Measurements from ENCODE around the gene TRPM3. TPM values are rescaled to one million over a fixed set of nuclear protein-coding genes. Genes with fewer than 3 reads are reported as not detected.

Gene TRPM3
- total and polyA plus RNA-seq, 2 of the 8 experiments (the other 6 are each of a cell fraction or from before 2014, with no cell fraction given): 2.4 to 10.9 TPM

GRCh38 chr9:70492319-70492777 is 629.1 kb downstream of the TRPM3 start:
- Histone ChIP-seq H3K23ac (ENCODE audit: insufficient read length) (no peak overlapping the region), H2BK20ac (ENCODE audit: low read length) (no peak overlapping the region), H2AK5ac (ENCODE audit: low read depth, low read length) (no peak overlapping the region), H3K56ac (replicated peaks; ENCODE audit: insufficient read length, low read depth, low read length) (no peak overlapping the region), H2AFZ (ENCODE audit: low read length) (no peak overlapping the region; the same call in 1 of the 2 replicates), H4K8ac (ENCODE audit: extremely low read depth, insufficient read depth, low read length) (no peak overlapping the region), H3K9ac (replicated peaks in 1 of 4; ENCODE audit: extremely low read depth in 1 of 4, low read depth in 3 of 4, low read length in 3 of 4) (no peak overlapping the region), H4K91ac (replicated peaks; ENCODE audit: insufficient read length, low read length) (no peak overlapping the region), H3K18ac (ENCODE audit: extremely low read depth, low read length) (no peak overlapping the region), H2BK5ac (ENCODE audit: low read depth, low read length) (no peak overlapping the region), H2BK12ac (ENCODE audit: low read depth, low read length) (no peak overlapping the region), H3K4me3 (ENCODE audit: extremely low read depth in 1 of 4, insufficient read depth in 2 of 4, low read depth in 3 of 4, low read length in 4 of 4) (no peak overlapping the region), H2BK15ac (ENCODE audit: low read length) (no peak overlapping the region), H4K20me1 (replicated peaks in 1 of 2; ENCODE audit: control insufficient read depth in 1 of 2, insufficient read depth in 2 of 2, low read length in 2 of 2) (no peaks in the 10 kb centered on the region), H3K36me3 (ENCODE audit: control insufficient read depth in 2 of 4, insufficient read depth in 4 of 4, low read length in 3 of 4) (no peaks in the 10 kb centered on the region), H3K9me3 (ENCODE audit: insufficient read depth in 2 of 2, low read depth in 1 of 2, low read length in 1 of 2) (no peaks in the 10 kb centered on the region), H3K27me3 (replicated peaks in 1 of 4; ENCODE audit: control insufficient read depth in 3 of 4, extremely low read depth in 1 of 4, insufficient read depth in 3 of 4, low read length in 3 of 4) (no peaks in the 10 kb centered on the region), H3K27ac (ENCODE audit: low read depth, low read length) (no peak overlapping the region), H3K79me1 (ENCODE audit: low read depth, low read length) (no peaks in the 10 kb centered on the region), H4K5ac (ENCODE audit: insufficient read length, low read depth, low read length) (no peak overlapping the region), H3K4me2 (ENCODE audit: insufficient read depth in 1 of 2, low read depth in 2 of 2, low read length in 2 of 2) (no peak overlapping the region), H3K79me2 (ENCODE audit: control insufficient read depth in 1 of 2, insufficient read depth in 2 of 2, low read length in 2 of 2) (no peaks in the 10 kb centered on the region), H3K14ac (ENCODE audit: insufficient read length) (no peak overlapping the region), H3K23me2 (ENCODE audit: low read depth, low read length) (no peaks in the 10 kb centered on the region), H3K4ac (replicated peaks; ENCODE audit: insufficient read length, low read depth, low read length) (no peak overlapping the region), H3K4me1 (replicated peaks in 1 of 4; ENCODE audit: control insufficient read depth in 3 of 4, insufficient read depth in 4 of 4, low read length in 3 of 4) (no peaks in the 10 kb centered on the region), H2BK120ac (replicated peaks; ENCODE audit: low read depth, low read length) (no peak overlapping the region)
- ChIA-PET POLR2A (ENCODE audit: partially characterized antibody) (no interaction called here), CTCF (ENCODE audit: partially characterized antibody) (interaction anchor here (0.9 to 1.8 kb wide), 7 partner anchors 8 to 22 kb away, joined by 3 to 6 read pairs (median 3); no protein-coding TSS in a partner anchor)
- WGBS, 2 experiments (ENCODE audit: extremely low coverage in 1 of 2, insufficient coverage in 1 of 2, insufficient read length in 1 of 2, insufficient replicate concordance in 2 of 2, low coverage in 1 of 2, low lambda C conversion rate in 2 of 2, missing lambda C conversion rate in 1 of 2): 79% methylated on average over 2 of the region's 2 CpGs; no CpG with 5 or more reads in 1 of the 2 experiments
- FAIRE-seq: no peak
- no peak for DNase-seq (ENCODE audit: low read depth in 1 of 2, low spot score in 2 of 2)
- TF ChIP-seq SIX5 (IDR thresholded peaks at IDR 0.05; ENCODE audit: low read depth, low read length) (no peak), NRF1 (IDR thresholded peaks at IDR 0.05; ENCODE audit: low read depth, low read length) (no peak), SAP30 (IDR thresholded peaks at IDR 0.05; ENCODE audit: insufficient read depth, insufficient replicate concordance, low read length) (no peak), EZH2 (IDR thresholded peaks at IDR 0.05; ENCODE audit: low read depth, low read length, severe bottlenecking) (no peak), GABPA (IDR thresholded peaks at IDR 0.05; ENCODE audit: borderline replicate concordance, insufficient read depth, low read length) (no peak), CBX5 (IDR thresholded peaks at IDR 0.05; ENCODE audit: low read depth, low read length) (no peak), SUZ12 (IDR thresholded peaks at IDR 0.05; ENCODE audit: low read length) (no peak), RNF2 (IDR thresholded peaks at IDR 0.05; ENCODE audit: borderline replicate concordance, low read depth, low read length, missing control alignments, poor library complexity, severe bottlenecking) (no peak)

Measured in H1 (cell line).